Measurements from ENCODE around the gene MICAL2. TPM values are rescaled to one million over a fixed set of nuclear protein-coding genes. Genes with fewer than 3 reads are reported as not detected.
A peak's percentile ranks its signal among the peaks of the same experiment; 100 is the strongest.

Gene MICAL2
- total RNA-seq, 1 donor from 2014 or later = 110 TPM

DNA sequence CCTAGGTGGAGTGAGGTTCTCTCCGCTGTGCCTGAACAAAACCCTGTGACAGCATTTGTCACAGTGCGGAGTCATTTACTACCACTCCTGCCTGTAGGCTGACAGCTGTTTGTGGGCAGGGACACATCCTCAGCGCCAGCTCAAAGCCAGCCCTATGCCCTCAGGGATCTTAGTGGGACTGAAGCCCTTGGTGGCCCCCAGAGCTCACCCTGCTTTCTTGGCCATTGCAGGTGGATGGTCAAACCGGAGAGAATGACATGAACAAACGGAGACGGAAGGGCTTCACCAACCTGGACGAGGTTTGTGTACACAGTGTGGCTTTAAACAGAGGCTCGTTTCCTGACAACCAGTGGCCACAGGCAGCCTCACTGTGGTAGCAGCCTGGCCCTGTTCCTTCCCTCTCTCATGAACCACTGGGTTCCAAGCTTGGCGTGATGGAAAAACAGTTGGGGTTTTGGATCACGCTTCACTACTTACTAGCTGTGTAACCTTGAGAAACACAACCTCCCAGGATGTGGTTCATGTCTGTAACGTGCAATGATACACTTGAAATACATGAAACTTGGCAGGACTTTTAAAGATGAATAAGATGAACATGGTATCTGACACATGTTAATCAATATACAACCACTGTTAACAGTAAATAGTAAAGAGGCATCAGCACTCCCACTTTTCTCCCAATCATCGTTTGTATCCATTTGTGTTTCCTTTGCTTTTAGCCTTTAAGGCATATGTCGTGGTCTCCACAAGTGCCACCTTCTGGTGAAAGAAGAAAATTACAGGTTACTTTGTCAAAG lies 125.8 kb downstream of the MICAL2 start:
- peak; percentile 81 for DNase-seq

DNA sequence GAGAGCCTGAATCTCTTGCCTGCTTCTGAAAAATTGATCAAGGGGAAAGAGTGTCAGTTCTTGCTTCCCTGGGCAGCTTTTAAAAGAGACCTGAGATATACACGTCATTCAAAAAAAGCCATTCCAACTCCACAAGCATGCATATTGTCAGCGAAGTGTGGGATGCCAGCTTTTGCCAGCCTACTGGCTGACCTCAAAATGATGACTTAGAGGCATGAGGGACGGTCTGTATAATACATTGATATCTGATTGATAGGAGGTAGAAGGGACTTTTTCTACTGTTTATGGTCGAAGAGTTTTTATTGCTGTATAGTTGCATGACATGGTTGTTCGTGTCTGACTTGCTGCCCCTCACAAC lies 126.3 kb downstream of the MICAL2 start:
- DNase-seq = no peak

DNA sequence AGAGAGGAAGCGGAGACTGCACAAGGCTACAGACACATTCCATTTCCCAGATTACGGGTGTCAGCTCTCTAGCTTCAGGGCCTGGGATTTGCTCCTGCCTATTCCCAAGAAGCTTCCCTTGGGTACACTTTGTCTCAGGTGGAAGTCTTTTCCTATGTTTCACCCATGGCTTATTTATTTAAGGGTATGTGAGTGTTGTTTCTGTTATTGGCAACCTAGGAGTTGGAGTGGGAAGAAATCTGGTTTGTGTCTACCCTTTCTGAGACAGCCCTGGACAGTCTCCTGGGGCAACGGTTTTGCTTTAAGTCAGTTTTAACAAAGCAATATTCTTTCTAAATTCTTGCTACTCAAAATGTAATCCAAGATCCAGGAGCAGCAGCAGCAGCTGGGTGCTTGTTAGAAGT lies 127.0 kb downstream of the MICAL2 start:
- DNase-seq = no peak

DNA sequence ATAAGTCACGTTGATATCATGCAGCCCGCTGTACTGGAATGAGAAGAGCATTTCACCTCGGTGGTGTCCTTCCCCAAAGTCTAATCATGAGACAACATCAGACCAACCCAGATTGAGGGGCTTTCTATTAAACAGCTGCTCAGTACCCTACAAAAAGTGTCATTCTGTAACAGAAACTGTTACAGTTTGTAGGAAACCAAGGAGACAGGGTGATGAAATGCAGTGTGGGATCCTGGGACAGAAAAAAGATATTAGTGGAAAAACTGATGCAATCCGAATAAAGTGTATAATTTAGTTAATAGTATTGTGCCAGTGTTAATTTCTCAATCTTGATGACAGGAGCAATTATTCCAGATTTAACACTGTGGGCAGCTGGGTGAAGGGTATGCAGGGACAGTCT lies 128.0 kb downstream of the MICAL2 start:
- DNase-seq = no peak

DNA sequence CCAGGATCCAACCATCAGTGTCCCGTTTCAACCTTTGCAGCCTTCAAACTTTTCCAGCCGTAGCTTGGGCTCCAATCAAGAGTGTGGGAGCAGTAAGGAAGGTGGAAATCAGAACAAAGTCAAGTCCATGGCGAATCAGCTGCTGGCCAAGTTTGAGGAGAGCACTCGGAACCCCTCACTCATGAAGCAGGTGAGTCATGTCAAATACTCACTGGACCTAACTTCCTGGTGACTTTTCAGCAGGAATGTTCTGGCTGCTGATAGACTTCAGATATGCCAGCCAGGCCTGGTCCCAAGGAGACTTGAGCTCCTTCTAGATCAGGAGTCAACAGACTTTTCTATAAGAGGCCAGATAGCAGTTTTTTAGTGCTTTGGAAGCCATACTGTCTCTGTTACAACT lies 129.0 kb downstream of the MICAL2 start:
- peak; percentile 80 for DNase-seq

DNA sequence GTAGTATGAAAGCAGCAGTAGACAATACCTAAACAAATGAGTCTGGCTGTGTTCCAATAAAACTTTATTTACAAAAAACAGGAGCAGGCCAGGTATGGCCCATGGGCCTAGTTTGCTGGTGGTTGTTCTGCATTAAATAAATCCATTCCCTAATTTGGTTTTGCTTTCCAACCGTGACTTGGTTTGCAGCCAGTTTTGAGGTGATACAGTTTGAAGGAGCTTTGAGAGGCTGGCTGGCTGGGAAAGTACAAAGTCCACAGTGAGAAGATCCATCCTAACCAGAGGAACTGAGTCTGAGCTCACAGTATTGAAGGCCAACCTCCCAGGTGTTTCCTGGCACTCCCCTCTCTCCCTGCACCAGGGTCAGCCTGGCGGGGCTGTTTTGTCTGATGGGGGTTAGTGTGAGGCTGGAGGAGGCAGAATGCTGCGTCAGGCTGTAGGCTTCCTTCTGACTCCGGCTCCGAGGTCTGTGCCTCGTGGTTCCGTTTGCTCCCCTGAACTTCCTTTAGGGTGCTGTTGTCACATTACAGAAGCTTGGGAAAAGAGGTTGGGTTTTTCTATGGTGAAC lies 129.5 kb downstream of the MICAL2 start:
- DNase-seq = peak; percentile 98

DNA sequence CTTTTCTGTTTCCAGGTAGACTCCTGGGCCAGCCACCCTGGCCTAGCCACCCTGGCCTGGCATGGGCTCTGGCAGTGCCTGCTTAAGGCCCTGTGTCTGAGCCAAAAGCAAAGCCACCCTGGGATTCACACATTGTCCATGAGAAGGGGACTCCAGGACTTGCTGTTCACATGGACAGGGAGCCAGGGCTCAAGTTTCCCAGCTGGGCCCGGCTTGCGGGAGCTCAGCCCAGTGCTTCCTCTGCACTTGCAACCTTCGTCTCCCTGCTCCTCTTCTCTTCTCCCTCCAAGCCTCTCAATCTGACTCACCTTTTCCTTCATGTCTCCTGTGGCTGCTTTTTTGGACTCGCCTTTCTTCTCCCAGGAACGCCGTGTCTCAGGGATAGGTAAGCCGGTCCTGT lies 130.3 kb downstream of the MICAL2 start:
- no peak for DNase-seq

DNA sequence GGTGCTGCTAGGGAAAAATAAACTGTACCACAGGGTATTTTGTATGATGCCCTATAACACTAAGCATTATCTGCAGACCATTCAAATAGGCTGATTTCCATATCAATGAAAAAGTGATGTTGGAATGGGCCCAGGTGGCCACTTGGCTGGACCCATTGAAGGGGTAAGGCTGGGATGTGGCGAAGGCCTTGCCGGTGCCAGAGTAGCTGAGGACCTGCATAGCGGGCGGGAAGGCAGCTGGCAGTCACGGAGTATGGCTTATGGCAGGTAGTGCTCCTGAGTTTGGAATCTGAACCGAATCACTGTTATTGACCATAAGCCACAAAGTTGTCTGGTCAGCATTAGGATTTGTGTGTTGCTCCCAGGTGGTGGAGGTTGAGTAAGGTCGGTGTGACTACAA lies 131.0 kb downstream of the MICAL2 start:
- DNase-seq = no peak

DNA sequence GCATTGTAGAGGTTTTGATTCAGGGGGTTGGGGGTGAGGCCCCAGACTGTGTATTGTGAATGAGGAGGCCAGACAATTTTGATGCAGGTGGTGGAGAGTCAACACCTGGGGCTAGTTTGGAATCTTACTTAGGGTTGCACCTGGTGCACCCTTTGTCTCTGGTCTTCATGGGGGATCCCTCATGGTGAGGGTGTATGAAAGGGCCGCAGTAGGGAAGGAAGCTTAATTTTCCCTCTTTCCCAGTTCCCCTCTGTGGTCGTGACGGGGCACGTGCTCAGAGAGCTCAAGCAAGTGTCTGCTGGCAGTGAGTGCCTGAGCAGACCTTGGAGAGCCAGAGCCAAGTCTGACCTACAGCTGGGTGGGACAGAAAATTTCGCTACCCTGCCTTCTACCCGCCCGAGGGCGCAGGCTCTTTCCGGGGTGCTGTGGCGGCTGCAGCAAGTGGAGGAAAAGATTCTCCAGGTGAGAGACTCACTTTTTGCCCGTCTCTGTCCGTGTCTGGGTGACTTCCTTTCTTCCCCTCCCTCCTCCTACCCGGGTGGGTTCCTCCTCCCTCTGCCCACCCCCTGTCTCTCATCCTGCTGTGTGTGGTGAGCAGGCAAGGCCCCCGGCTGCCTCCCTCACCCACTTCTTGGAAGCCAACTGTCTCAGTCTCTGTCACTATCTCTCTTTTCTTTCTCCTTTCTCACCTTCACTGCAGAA lies 131.7 kb downstream of the MICAL2 start:
- no peak for DNase-seq

DNA sequence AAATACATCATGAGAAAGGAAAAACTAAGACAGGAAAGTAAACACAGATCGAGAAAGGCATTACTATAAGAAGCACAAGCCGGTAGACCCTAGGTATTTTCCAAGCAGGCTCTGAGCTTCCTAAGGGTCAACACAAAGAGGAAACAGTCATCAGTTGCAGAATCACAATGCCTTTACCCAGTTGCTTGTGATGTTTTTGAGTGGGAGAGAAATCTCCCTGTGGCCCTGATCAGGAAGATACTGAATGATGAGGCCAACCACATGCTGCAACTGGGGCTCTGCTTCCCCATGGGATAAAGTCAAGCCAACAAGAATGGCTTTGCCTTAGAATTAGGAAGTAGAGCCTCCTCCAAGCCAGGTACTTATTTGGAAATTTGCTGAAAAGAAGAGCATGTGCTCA lies 132.6 kb downstream of the MICAL2 start:
- peak; percentile 53 for DNase-seq

DNA sequence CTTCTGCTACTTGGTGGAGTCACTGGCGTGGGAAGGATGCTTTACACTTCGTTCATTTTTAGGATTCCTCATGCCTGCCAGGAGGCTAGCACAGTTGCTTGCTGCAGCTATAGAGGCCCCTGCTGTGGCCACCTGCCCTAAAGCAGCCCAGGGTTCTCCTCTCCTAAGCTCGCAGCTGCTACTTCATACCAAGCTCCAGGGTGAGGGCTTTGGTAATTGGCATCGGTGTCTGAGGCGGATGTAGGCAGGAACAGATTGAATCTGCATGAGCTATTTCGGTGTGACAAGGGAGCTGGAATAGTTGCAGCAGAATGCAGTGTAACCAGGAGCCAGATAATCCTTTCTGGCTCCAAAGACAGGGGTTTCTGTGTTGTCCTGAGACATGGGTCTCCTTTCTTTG lies 133.1 kb downstream of the MICAL2 start:
- no peak for DNase-seq

DNA sequence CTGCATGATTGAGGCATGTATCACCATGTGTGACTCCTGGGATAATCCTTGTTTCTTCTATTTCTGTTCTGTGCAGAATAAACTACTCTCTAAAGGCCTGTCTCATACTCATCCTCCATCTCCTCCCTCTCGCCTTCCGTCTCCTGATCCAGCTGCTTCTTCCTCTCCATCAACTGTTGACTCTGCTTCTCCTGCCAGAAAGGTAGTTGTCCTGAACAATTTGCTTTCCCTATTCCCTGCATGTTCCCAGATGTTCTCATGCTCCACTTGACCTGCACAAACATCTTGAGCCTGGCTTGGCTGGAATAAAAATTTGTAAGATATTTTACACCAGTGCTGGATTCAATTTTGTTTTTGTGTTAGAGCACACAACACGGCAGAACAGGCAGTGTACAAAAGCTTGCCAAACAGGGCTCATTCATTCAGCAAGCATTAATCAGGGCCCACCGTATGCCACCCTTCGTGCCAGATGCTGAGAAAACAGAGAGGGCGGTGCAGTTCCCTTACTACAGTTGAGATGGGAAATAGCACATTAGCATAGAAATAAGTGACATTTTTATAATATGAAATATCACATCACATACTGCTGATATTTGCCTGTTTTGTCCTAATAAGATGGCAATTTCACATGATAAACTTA lies 133.6 kb downstream of the MICAL2 start:
- no peak for DNase-seq

DNA sequence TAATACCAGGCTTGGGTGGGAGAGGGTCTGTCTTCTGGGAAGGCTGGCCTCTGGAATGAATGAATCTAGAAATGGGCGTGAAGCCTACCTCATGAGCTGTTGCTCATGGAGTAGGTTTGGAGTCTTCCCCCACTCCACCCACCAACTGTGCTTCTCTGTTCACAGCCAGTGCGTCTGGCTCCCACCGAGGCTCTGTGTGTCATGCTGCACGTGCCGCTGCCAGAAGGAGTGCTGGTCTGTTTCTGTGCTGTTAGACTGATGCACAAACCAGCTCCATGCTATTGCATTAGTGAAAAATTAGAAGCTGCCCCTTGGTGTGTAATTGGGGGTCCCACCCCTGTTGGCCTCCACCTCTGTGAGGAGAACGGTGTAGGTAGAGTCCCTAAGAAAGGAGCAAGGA lies 134.7 kb downstream of the MICAL2 start:
- no peak for DNase-seq

DNA sequence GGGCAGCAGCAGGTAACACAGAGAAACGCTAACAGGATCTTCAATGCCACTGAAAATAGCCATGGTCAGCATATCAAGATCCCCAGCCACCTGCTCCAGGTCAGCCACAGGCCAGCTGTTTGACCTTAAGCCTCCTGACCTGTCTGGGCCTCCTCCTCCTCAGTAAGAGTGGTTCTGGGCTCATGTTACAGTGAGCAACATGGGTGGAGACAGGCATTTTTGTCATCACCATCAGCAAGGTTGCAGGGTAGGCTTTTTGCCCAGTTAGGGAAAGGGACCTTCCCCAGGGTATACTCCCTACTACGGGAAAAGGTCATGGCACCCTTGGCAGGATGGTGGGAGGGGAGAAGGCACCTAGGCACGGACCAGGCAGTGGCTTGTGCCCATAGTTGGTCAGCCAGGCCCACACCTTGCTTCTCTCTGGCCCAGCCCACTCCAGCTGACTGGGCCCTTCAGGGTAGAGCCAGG lies 135.2 kb downstream of the MICAL2 start:
- no peak for DNase-seq

DNA sequence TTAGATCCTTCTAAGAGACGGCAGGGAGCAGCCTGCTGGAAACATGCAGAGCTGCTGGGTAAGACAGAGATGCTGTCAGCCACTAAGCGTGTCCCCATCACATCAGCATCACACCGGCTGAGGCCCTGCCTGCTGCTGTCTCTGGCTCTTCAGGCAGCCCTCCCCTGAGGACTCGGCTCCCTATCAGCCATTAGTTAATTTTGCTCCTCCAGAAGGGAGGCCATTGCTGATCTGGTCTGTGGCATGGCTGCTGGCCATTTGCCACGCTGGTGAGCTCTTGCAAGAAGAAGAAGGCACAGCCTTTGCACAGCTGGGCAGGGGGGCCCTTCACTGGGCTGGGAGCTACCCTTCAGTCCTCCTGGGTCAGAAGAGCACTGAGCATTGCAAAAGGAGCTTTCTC lies 135.8 kb downstream of the MICAL2 start:
- DNase-seq = no peak

DNA sequence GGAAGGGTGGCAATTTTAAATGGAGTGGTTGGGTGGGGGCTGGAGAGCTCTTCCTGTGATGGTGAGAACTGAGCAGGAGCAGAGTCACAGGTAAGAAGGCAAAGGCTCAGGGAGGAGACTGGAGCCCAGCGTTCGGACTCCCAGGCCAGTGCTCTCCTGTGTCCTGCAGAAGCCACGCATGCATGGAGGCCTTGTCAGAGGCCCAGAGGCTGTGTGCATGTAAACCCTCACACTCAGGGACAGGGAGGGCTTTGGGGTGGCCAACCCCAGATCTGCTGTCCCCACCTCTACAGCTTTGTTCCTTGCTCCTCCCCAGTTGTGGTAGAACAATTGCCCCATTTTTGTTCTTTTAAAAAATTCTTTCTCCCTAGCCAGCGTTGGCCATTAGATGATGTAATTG lies 136.6 kb downstream of the MICAL2 start:
- no peak for DNase-seq

DNA sequence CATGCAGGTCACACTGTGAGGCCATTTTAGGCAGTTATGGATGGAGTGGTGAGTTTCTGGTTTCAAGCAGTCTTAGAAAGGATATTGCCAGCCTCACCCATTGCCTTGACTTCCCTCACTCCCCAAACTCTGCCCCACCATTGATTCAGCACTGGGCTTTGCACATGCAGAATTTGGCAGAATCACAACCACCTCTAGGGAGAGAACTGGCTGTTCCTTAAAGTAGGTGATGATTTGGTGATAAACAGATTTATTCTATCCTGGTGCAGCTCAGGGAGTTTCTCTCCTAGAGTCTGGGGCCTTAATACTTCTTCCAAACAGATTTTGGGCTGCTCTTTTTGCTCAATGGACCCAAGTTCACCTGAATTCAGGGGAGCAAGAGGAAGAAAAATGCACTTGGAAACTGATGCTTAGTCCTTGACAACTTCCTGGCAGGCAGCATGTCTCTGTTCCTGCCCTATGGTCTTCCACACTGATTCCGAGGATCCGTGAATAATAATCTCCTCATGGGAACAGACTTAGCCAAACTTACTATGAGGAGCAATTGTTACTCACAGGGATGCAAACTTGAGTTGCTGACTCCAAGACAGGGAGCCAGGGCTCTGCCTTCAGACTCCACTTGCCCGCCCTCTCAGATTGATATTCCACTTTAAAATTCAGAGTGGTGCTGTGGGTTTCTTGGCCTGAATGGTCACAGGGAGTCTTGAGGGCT lies 137.3 kb downstream of the MICAL2 start:
- DNase-seq = no peak

DNA sequence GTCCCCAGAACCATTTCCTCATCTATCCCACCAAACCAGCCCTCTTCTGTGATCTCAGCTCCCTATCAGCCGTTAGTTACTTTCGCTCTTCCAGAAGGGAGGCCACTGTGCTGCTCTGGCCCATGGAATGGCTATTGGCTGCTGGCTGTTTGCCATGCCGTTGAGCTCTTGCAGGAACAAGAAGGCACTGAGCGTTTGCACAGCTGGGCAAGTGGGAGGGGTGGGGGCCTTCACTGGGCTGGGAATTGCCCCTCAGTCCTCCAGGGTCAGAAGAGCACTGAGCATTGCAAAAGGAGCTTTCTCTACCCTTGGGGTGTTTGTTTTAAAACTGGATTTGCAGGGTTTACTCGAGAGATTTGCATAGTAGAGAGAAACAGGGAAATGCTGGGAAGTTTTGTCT lies 137.9 kb downstream of the MICAL2 start:
- peak; percentile 68 for DNase-seq

DNA sequence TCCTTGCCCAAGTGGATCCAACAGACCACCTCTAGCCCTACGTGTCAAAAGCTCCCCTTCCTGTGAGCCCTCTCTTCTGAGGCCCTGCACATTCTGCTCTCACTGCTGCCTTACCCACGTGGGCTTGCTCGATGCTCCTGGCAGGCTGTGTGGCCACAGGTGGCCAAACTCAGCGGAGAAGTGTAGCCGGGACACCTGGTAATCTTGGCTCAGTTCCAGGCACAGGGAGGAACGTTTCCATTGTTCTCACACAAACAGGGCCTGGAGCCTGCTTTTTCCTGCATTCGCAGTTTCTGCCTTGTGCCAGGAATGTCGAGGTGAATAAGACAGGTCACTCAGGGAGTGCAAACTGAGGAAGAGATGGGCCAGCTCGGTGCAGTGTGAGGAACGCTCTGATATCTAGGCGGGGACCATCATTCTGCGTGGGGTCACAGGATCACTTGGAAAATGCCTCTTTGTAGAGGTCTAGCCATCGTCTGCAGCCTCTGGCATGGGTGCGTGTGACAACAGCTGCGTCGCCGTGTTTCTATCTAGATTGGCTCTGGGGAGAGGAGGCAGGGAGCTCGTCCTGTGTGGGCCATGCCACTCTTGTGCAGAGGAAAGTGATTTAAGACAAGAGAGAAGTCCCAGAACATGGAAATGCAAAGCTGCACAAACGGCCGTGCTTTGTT lies 139.3 kb downstream of the MICAL2 start:
- DNase-seq = peak; percentile 97

DNA sequence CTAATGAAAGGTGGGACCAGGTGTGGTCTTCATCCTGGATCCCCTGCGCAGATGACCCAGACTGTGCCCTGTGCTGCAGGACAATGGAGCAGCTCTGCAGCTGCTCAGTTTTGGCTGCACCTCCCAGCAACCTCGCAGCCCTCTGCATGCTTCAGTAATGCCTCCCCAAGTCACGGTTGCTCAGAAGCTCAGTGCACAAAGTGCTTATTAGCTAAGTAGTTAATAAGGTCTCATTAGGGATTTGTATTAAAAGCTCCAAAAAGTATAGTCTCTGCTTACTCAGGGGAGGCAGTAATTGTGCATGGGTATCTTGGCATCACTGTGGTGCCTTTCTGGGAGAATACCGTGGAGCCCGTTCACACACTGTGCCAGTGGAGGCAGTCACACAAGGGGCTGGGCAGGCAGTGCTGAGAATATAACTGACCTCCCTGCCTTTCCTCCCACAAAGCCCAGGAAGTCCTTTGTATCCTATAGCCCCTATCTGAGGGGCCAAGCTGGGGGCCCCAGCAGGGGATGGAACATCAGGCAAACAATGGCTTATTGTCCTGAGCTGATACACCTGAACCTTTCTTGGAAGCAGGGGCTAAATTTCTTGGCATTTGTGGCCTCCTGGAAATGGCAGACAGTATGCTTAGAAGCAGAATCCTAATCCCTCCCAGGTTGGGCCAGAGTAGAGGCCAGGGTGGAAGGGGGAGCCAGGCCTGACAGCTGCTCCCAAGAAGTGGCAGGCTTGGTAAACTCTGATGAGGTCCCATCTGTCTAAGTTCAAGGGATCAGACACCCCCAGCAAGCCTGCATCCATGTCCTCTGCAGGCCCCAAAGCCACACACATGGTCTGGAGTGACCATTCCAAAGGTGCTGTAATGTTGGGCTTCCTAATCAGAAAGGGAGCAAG lies 141.5 kb downstream of the MICAL2 start:
- peak; percentile 29 for DNase-seq

DNA sequence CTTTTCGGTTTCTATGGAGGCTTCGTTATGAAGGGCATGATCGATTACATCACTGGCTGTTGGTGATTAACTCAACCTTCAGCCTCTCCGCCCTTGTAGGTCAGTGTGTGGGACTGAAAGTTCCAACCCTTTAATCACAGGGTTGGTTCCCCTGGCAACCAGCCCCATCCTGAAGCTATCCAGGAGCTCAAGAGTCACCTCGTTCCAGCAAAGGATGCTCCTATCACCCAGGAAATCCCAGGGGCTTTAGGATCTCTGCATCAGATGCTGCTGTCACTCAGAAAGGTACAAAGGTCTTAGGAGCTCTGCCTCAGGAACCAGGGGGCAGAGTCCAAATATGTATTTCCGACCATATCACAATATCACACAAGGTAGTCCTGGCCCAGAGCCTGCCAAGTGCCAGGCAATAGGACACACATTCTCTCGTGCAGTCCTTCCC lies 143.5 kb downstream of the MICAL2 start:
- no peak for DNase-seq
